ENCODE results near the gene TSHZ2. TPM values are rescaled to one million over a fixed set of nuclear protein-coding genes. Genes with fewer than 3 reads are reported as not detected.

The TSHZ2 gene
- total RNA-seq, 4 donors from 2014 or later: 1.9 to 12.9 (median 5.0) TPM

DNA sequence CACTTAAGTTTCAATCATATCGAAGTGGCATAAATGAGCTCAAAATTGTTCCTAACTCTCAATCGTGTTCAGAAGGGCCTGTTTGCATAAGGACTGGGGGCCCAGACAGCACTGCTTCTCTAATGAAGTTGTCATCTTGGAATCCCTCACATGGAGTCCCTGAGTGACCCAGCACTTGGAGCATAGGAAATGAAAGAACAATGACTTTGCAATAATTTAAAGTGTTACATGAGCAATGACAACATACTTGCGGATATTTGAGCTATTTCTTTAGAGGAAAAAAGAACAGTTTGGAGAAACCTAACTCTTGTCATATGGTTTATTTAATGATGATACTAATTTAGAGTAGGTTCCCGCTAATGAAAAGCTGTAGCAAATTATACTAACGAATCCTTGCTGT lies 239.9 kb downstream of the TSHZ2 start:
- TF ChIP-seq POLR2A (IDR thresholded peaks at IDR 0.05) (no peak), POLR2AphosphoS5 (IDR thresholded peaks at IDR 0.05) (no peak), EP300 (IDR thresholded peaks at IDR 0.05; ENCODE audit: low read depth) (no peak)
- TF ChIP-seq, protein P1, sequence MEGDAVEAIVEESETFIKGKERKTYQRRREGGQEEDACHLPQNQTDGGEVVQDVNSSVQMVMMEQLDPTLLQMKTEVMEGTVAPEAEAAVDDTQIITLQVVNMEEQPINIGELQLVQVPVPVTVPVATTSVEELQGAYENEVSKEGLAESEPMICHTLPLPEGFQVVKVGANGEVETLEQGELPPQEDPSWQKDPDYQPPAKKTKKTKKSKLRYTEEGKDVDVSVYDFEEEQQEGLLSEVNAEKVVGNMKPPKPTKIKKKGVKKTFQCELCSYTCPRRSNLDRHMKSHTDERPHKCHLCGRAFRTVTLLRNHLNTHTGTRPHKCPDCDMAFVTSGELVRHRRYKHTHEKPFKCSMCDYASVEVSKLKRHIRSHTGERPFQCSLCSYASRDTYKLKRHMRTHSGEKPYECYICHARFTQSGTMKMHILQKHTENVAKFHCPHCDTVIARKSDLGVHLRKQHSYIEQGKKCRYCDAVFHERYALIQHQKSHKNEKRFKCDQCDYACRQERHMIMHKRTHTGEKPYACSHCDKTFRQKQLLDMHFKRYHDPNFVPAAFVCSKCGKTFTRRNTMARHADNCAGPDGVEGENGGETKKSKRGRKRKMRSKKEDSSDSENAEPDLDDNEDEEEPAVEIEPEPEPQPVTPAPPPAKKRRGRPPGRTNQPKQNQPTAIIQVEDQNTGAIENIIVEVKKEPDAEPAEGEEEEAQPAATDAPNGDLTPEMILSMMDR (IDR thresholded peaks at IDR 0.05): no peak
- no peak for DNase-seq
- 83 to 90% methylated on average over 4 to 5 of the region's 5 CpGs for WGBS, 2 donors (ENCODE audit: low coverage in 1 of 2)
- Histone ChIP-seq H3K4me1 (peaks cover 0 to 3% (median 0%) of the 10 kb centered on the region in 4 donors), H3K27ac (no peak overlapping the region), H3K9me3 (no peaks in the 10 kb centered on the region), H3K36me3 (no peaks in the 10 kb centered on the region), H3K27me3 (peaks cover 11% of the 10 kb centered on the region), H3K4me3 (no peak overlapping the region)
- in situ Hi-C loops (cut with MboI; ENCODE audit: low pct_ligation_motif_present in 1 of 4, low pct_unique_long_range_greater_than_20kb in 1 of 4, low sequenced_read_pairs in 3 of 4): loop anchor here in 1 of 4 donors (25.0 kb wide), 1 partner anchor 900 kb away; no protein-coding TSS in a partner anchor
- intact Hi-C loops (cut with DNase I; ENCODE audit: low total_unique reads): loop anchor here (5.0 kb wide), 1 partner anchor 340 kb away; no protein-coding TSS in a partner anchor

DNA sequence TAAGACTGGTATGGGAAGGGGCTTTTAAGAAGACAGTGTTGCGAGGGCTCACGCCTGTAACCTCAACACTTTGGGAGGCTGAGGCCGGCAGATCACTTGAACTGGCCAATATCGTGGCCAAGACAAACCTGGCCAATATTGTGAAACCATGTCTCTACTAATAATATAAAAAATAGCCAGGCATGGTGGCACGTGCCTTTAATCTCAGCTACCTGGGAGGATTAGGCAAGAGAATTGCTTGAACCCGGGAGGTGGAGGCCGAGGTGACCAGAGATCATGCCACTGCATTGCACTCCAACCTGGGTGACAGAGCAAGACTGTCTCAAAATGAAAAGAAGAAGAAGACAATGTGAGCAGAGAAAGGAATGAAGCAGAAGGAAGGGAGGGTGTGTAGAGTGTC lies 242.2 kb downstream of the TSHZ2 start:
- 85 to 94% methylated on average over 6 to 7 of the region's 7 CpGs for WGBS, 2 donors (ENCODE audit: low coverage in 1 of 2)
- Histone ChIP-seq H3K4me1 (peaks cover 0 to 3% (median 0%) of the 10 kb centered on the region in 4 donors), H3K9me3 (no peaks in the 10 kb centered on the region), H3K27me3 (peaks cover 11% of the 10 kb centered on the region), H3K36me3 (no peaks in the 10 kb centered on the region), H3K4me3 (no peak overlapping the region), H3K27ac (no peak overlapping the region)
- in situ Hi-C loops (cut with MboI; ENCODE audit: low pct_ligation_motif_present in 1 of 4, low pct_unique_long_range_greater_than_20kb in 1 of 4, low sequenced_read_pairs in 3 of 4): loop anchor here in 1 of 4 donors (25.0 kb wide), 1 partner anchor 902 kb away; no protein-coding TSS in a partner anchor
- no peak for TF ChIP-seq POLR2A (IDR thresholded peaks at IDR 0.05)
- no peak for TF ChIP-seq POLR2AphosphoS5 (IDR thresholded peaks at IDR 0.05)
- intact Hi-C loops (cut with DNase I; ENCODE audit: low total_unique reads): loop anchor here (5.0 kb wide), 1 partner anchor 338 kb away; no protein-coding TSS in a partner anchor
- DNase-seq: no peak

DNA sequence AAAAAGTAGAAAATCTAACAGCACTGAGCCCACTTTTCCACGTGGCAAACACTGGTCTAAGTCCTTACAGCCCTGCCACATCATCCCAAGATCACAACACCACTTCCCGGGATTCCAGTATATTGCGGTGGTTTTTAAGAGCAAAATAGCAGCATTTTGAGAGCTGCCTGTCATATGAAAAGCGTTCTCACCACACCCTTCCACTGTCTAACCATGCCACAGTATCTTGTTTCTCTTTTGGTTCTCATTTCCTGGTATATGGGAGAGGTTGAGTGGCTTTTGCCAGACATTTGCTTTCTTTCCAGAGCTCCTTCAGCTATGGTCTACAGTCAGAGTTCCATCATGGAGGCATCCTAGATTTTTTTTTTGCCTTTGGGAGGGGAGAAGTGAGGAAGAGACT lies 243.0 kb downstream of the TSHZ2 start:
- WGBS, 2 donors (ENCODE audit: low coverage in 1 of 2): 54% methylated on average over 4 of the region's 4 CpGs; no CpG with 5 or more reads in 1 of the 2 donors
- H3K36me3 ChIP-seq: no peaks in the 10 kb centered on the region
- H3K9me3 ChIP-seq: no peaks in the 10 kb centered on the region
- no peak for TF ChIP-seq EP300 (IDR thresholded peaks at IDR 0.05; ENCODE audit: low read depth)
- no peak for TF ChIP-seq POLR2A (IDR thresholded peaks at IDR 0.05)
- TF ChIP-seq, protein P1 (IDR thresholded peaks at IDR 0.05): no peak
- TF ChIP-seq POLR2AphosphoS5 (IDR thresholded peaks at IDR 0.05): no peak
- DNase-seq: no peak
- H3K4me1 ChIP-seq: peaks cover 0 to 3% (median 0%) of the 10 kb centered on the region in 4 donors
- no peak overlapping the region for H3K27ac ChIP-seq
- no peak overlapping the region for H3K4me3 ChIP-seq
- in situ Hi-C loops (cut with MboI; ENCODE audit: low pct_ligation_motif_present in 1 of 4, low pct_unique_long_range_greater_than_20kb in 1 of 4, low sequenced_read_pairs in 3 of 4) (loop anchor here in 1 of 4 donors (25.0 kb wide), 1 partner anchor 903 kb away; no protein-coding TSS in a partner anchor), intact Hi-C loops (cut with DNase I; ENCODE audit: low total_unique reads) (no loop called here)
- H3K27me3 ChIP-seq: peaks cover 11% of the 10 kb centered on the region

DNA sequence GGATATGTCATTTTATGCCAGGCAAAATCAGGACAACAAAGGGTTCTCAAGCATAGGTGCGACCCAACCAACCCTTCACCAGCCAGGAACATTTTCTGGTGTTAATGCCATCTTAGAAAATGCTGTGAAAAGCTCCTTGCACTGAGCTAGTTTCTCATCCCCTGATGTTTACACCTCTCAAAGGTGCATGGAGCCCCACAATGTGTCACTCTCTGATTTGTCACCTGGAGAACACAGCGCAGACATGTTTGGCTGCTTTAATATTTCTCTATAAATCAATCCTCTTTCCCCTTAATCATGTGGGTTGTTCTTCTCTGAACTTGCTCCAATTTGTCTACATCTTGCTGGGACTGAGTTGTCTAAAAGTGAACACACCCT lies 244.3 kb downstream of the TSHZ2 start:
- in situ Hi-C loops (cut with MboI; ENCODE audit: low pct_ligation_motif_present in 1 of 4, low pct_unique_long_range_greater_than_20kb in 1 of 4, low sequenced_read_pairs in 3 of 4) (loop anchor here in 1 of 4 donors (25.0 kb wide), 1 partner anchor 904 kb away; no protein-coding TSS in a partner anchor), intact Hi-C loops (cut with DNase I; ENCODE audit: low total_unique reads) (no loop called here)
- TF ChIP-seq POLR2AphosphoS5 (IDR thresholded peaks at IDR 0.05): no peak
- TF ChIP-seq, protein P1 (IDR thresholded peaks at IDR 0.05): no peak
- TF ChIP-seq POLR2A (IDR thresholded peaks at IDR 0.05): no peak
- no peak for TF ChIP-seq EP300 (IDR thresholded peaks at IDR 0.05; ENCODE audit: low read depth)
- no peaks in the 10 kb centered on the region for H3K9me3 ChIP-seq
- no peak overlapping the region for H3K4me3 ChIP-seq
- no peak overlapping the region for H3K27ac ChIP-seq
- no peak for DNase-seq
- H3K27me3 ChIP-seq: peaks cover 11% of the 10 kb centered on the region
- WGBS, 2 donors (ENCODE audit: low coverage in 1 of 2): 98 to 100% methylated on average over 1 to 2 of the region's 2 CpGs
- no peaks in the 10 kb centered on the region for H3K36me3 ChIP-seq
- H3K4me1 ChIP-seq: peaks cover 0 to 3% (median 0%) of the 10 kb centered on the region in 4 donors
